CD4-positive, alpha-beta T cell treated with Interleukin-15 for 4 hours (primary cell): ENCODE results near the gene ULK2.
"Not testable (repeated sequence)": the region's sequence is repeated elsewhere in the genome, so short reads cannot be mapped to it uniquely, and the experiment has no call there.

Experiments
- DNase-seq: peaks from one replicate; pipeline ENCODE4 v3.0.0-alpha.2; 2020; ENCODE audit warnings: low spot score

The ULK2 gene

GRCh38 chr17:19766421-19767270, 101.1 kb downstream of the ULK2 start:
- DNase-seq, result peak; percentile 76

- DNase-seq, result no peak
Measured at GRCh38 chr17:19766016-19766415, 101.7 kb downstream of the ULK2 start.

GRCh38 chr17:19763991-19764390, 103.7 kb downstream of the ULK2 start:
- not testable (repeated sequence) for DNase-seq

DNA sequence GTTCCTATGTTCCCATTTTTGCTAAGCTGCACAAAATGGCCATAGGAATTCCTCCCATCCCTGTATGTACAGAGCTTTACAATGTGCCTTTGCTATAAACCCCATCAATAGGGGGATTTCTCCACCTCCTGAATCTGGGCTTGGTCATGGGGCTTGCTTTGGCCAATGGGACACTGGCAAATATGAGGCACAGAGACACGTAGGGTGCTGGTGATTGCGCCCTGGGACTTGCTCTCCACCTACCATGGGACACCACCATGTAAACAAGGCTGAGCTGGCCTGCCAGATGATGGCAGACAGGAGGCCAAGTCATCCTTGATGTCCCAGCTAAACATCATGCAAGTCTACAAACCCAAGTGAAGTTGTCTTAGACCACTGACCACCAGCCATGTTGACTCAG, 104.3 kb downstream of the ULK2 start:
- no peak for DNase-seq

DNA sequence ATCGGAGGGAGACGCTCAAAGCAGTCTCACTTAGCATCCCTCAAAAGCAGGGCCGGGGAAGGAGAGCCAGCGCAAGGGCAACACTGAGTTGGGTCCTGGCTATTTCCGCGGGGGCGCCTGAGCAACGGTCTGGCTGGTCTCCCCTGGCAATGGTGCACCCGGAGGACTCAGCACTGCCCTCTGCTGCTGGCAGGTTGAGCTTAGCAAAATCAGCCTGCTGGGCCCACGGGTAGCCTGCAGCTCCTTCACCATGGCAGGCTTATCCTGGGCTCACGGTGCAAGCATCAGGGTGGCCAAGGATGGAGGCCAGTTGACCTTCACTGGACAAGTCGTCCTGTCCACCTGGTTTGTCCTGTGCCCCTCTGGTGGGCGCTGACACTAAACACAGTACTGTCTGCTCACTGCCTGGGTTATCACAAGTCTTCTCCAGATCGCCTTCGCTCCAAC, 105.2 kb downstream of the ULK2 start:
- peak; percentile 54 for DNase-seq

- no peak for DNase-seq
Measured at GRCh38 chr17:19760746-19761145, 107.0 kb downstream of the ULK2 start.

- no peak for DNase-seq
Measured at GRCh38 chr17:19759568-19760549, 107.9 kb downstream of the ULK2 start.

GRCh38 chr17:19757536-19758180, 110.1 kb downstream of the ULK2 start:
- no peak for DNase-seq

DNA sequence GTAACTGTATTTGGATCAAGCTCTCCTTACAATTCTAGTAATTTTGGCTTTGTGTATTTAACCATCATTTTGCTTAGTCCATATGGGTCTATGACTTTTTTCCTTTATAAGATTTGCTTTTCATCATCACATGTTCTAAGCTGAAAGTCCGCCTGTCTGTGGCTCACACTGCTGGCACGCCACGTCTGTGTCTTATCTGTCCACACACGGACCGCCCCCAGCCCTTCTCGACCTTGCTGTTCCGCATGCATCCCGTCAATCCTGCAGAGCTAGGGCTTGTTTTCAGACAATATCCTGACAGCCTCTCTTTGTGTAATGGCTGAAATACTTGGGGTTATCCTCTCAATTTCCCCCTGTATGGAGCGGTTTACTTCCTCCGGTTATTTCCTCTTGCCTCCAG, 111.2 kb downstream of the ULK2 start:
- DNase-seq, result no peak

GRCh38 chr17:19755821-19756510, 111.8 kb downstream of the ULK2 start:
- DNase-seq, result no peak

DNA sequence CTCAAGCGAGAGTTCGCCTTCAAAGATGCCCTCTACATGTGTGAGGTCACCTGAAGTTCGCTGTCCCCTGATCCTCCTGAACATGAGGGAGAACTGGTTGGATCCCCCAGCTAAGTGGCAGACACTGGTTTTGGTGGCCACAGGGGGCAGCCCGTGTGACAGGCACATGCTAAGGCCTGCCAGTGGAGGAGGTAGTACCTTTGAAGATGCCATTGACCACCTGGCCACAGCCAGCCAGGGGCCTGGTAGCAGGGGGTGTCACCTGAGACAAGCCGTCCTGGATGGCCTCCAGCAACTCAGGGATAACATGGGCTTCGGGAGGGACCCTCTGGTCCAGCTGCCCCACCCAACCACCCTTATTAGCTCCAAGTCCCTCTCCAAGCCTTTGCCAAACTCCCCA, 112.3 kb downstream of the ULK2 start:
- DNase-seq, result no peak

DNA sequence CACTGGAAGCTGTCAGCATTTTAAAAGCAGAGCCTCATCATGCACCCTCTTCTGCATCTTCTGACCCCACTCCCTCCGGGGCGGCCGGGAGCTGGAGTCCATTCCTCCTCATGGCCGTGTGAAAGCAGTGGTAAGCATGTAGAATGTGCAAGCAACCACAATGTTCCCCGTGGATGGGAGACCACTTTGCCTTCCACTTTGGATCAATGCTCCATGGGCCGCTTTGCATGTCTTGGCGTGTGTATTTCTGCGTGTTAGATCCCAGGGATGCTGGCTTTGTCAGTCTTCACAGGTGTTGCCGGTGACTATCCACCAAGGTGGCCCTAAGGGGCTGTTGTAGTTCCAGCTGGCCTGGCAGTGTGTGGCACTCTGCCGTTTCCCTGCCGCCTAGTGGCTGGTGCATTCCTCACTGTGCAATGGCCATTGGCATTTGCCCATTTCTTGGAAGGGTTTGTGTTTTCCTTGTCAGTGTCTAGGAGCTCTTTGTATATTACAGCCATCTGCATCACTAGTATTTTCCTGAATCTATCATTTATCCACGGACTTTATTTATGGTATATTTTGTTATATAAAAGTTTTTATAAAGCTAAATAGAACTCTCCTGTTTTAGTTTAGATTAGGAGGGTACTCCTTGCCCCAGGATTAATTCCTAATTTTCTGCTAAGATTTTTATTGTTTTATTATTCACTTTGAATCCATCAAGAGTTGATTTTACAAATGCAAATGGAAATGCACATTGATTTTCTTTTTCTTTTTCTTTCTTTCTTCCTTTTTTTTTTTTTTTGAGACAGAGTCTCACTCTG, 113.9 kb downstream of the ULK2 start:
- no peak for DNase-seq

GRCh38 chr17:19753051-19753509, 114.7 kb downstream of the ULK2 start:
- DNase-seq, result no peak

GRCh38 chr17:19752216-19753050, 115.3 kb downstream of the ULK2 start:
- no peak for DNase-seq

DNA sequence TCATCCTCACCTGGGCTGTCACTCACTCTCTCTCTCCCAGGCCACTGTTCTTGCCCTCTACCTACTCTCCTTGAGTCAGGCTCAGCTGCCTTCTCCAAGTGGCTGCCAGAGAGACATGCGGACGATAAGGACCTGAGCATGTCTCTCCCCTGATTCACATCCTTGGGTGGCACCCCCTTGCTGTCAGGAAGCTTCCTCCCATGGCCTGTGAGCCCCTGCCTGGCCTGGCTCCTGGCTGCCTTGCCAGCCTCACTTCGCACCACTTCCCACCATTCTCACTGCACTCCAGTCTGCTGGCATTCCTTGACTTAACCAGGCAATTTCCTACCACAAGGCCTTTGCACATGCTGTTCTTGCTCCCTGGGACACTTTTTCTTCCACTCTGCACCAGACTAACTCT, 116.9 kb downstream of the ULK2 start:
- DNase-seq, result no peak

DNA sequence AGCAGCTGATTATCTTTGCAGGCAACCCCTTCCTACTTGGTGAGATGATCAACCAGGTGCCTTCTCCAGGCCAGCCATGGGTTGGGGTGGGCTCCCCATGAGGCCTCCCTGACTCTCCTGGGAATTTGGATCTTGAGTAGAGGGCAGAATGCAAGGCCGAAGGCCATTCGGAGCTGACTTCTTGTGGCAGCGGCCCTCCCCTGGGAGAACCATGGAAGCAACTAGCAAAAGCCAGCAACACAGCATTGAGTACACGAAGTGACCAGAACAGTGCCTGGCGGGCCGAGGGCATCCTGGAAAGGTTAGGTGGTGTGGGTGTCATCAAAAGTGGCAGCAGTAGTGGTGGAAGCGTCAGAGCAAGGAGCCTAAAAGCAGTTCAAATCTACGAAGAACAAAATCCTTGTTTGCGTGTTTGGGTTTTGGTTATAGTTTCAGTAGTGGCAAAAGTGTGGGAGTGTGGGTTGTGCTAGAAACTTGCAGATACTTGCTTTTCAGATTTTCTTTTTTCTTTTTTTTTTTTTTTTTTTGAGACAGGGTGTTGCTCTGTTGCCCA, 117.6 kb downstream of the ULK2 start:
- DNase-seq, result no peak

DNA sequence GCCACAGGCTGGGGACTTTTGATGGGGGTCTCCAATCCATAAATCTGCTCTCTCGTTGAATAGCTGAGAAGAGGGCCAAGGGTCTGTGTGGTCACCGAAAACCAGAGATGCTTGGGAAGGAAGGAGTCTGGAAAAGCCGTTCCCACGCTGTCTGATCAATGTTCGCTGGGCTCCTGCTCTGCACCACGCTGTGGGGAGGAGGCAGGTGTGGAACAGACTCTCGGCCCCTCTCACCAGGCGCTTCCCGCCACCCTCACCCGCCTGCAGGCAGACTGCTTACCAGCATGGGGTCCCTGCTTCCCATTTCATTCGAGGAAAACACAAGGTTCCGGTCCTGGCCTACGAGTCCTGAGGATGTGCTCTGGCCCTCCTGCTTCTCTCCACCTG, 118.9 kb downstream of the ULK2 start:
- no peak for DNase-seq

- no peak for DNase-seq
Measured at GRCh38 chr17:19747829-19748806, 119.6 kb downstream of the ULK2 start, which contains the start of gene ALDH3A1. Gene ALDH3A1 (minus strand): TSS chr17:19748298. CDS start chr17:19745129, 3,169 bp downstream.
